Heart right ventricle (tissue), 16 donors: ENCODE data around the gene ROR2. TPM values are rescaled to one million over a fixed set of nuclear protein-coding genes. Genes with fewer than 3 reads are reported as not detected.

Experiments
- ATAC-seq, 8 donors: fragments of 200-7000 bp; cut with Tn5 transposase; one replicate each; pipeline ENCODE4 v1.9.1; 2020; ENCODE audit warnings: mild to moderate bottlenecking in 8 of 8, moderate library complexity in 8 of 8, moderate number of reproducible peaks in 1 of 8
- DNase-seq, 2 donors: peaks; one replicate each; pipeline ENCODE4 v3.0.0-alpha.2; 2020
- H3K27ac ChIP-seq, 10 donors: fragments of 200-600 bp; sonication (generic) in 2 of 10; one replicate each; pipeline versions ENCODE4 v1.5.0 to v1.8.0; 2020 to 2022; ENCODE audit warnings: mild to moderate bottlenecking in 3 of 10
- H3K27me3 ChIP-seq, 7 donors: fragments of 200-600 bp; one replicate each; pipeline ENCODE4 v1.8.0; 2021 to 2022; ENCODE audit warnings: mild to moderate bottlenecking in 2 of 7
- H3K36me3 ChIP-seq, 9 donors: fragments of 200-600 bp; sonication (generic) in 1 of 9; one replicate each; pipeline versions ENCODE4 v1.5.0 to v1.8.0; 2020 to 2022; ENCODE audit warnings: mild to moderate bottlenecking in 2 of 9
- H3K4me1 ChIP-seq, 9 donors: fragments of 200-600 bp; sonication (generic) in 1 of 9; one replicate each; pipeline versions ENCODE4 v1.5.0 to v1.8.0; 2020 to 2022; ENCODE audit warnings: mild to moderate bottlenecking in 4 of 9
- H3K4me3 ChIP-seq, 10 donors: fragments of 200-600 bp; sonication (generic) in 2 of 10; one replicate each; pipeline versions ENCODE4 v1.5.0 to v1.8.0; 2020 to 2022; ENCODE audit warnings: mild to moderate bottlenecking in 7 of 10, moderate library complexity in 2 of 10
- H3K9me3 ChIP-seq, 11 donors: fragments of 200-600 bp in 10 of 11; sonication (generic) in 2 of 11; one replicate each; pipeline versions ENCODE4 v1.5.0 to v1.8.0; 2013 to 2022; ENCODE audit warnings: mild to moderate bottlenecking in 2 of 11, control low read depth in 1 of 11, moderate library complexity in 1 of 11
- WGBS, 2 donors: extraction: QIAGEN DNeasy Blood & Tissue Kit; methylation state at CpG; one replicate each; pipeline ENCODE4 v1.1.7; 2013; ENCODE audit warnings: inconsistent platforms in 1 of 2; 5-methylcytosine and 5-hydroxymethylcytosine counted together
- intact Hi-C, 10 donors: fragments of 100-400 bp; cut with DNase I; formaldehyde crosslinking; loops; one replicate each; pipeline versions ENCODE4 v1.11.1 to v1.14.2; 2022
- polyA plus RNA-seq, 2 donors: library from polyadenylated mRNA; stranded (reverse); fragments of 200-250 nt; gene quantifications; one replicate each; pipeline ENCODE4 v1.2.3, GENCODE V29; 2013
- total RNA-seq, 10 donors: library from RNA; stranded (reverse); fragmentation: NEBNext Ultra II Directional in 3 of 10; extraction: Animal tissue kit (Norgen Biotek cat#: 25700) in 3 of 10; gene quantifications; one replicate each; pipeline versions ENCODE4 v1.2.1 to v1.2.4, GENCODE V29; 2021 to 2023
- TF ChIP-seq, protein P1 (sequence below), 9 donors: fragments of 200-600 bp; sonication (generic) in 2 of 9; IDR thresholded peaks; one replicate each; pipeline versions ENCODE4 v1.5.0 to v1.8.0; 2021 to 2022; ENCODE audit warnings: antibody characterized with exemption in 9 of 9, mild to moderate bottlenecking in 5 of 9, moderate library complexity in 1 of 9
- donor health status: Arrhythmogenic right ventricular cardiomyopathy.
- donor health status: ischemic (EF 13 %, LVEDD 7.1; RV severe dilation, severe dysfunction).
- donor health status: healthy with polysubstance abuse.
- donor health status: DM: no; HTN: yes; CAD: no.
- donor health status: DM: no; HTN: no; CAD: no.
- donor health status: ischemic (EF 25% LVEDD 6.9; RV normal size, moderate dysfunction).
- donor health status: ischemic (EF 25% LVEDD 5.7; RV mildly dilated, moderate dysfunction).
- donor health status: healthy.
- donor health status: DM: yes; HTN: yes; CAD: no.
- donor health status: Ischemic cardiomyopathy.
- donor health status: ischemic (EF 35%, LVEDD 5.7; RV mildly dilated, moderate dysfunction).
- donor health status: nonischemic (EF 11% LVEDD 7.7; RV severe dilation, severe dysfunction).
- donor health status: DM: yes; HTN: yes; CAD: no.
- donor health status: PGD.
- donor health status: ischemic (EF 29% LVEDD 5.4; RV normal size, mild dysfunction).
- donor health status: nonischemic (EF 23%, LVEDD 6.1; RV moderate dilation, normal function).

ROR2 gene
- total and polyA plus RNA-seq, 12 donors, result 0.11 to 1.4 (median 0.47) TPM

GRCh38 chr9:91953718-91954117 lies 3.7 kb upstream of the ROR2 start:
- no peak overlapping the region for H3K4me3 ChIP-seq
- H3K27ac ChIP-seq, result no peak overlapping the region
- ATAC-seq (no peak), DNase-seq (no peak)
- TF ChIP-seq, protein P1, sequence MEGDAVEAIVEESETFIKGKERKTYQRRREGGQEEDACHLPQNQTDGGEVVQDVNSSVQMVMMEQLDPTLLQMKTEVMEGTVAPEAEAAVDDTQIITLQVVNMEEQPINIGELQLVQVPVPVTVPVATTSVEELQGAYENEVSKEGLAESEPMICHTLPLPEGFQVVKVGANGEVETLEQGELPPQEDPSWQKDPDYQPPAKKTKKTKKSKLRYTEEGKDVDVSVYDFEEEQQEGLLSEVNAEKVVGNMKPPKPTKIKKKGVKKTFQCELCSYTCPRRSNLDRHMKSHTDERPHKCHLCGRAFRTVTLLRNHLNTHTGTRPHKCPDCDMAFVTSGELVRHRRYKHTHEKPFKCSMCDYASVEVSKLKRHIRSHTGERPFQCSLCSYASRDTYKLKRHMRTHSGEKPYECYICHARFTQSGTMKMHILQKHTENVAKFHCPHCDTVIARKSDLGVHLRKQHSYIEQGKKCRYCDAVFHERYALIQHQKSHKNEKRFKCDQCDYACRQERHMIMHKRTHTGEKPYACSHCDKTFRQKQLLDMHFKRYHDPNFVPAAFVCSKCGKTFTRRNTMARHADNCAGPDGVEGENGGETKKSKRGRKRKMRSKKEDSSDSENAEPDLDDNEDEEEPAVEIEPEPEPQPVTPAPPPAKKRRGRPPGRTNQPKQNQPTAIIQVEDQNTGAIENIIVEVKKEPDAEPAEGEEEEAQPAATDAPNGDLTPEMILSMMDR (IDR thresholded peaks at IDR 0.05), result no peak
- H3K27me3 ChIP-seq, result peaks cover 18 to 59% (median 49%) of the 10 kb centered on the region in 7 donors
- 78 to 91% methylated on average over 6 of the region's 6 CpGs for WGBS, 2 donors
- peaks cover 0 to 22% (median 9%) of the 10 kb centered on the region in 9 donors for H3K4me1 ChIP-seq
- peaks cover 0 to 11% (median 4%) of the 10 kb centered on the region in 11 donors for H3K9me3 ChIP-seq
- no peaks in the 10 kb centered on the region for H3K36me3 ChIP-seq
- intact Hi-C loops, result loop anchor here in 7 of 10 donors (5.0 to 10.0 kb wide), 2 partner anchors 176 to 179 kb away; no protein-coding TSS in a partner anchor

GRCh38 chr9:91951944-91952520 lies 2.0 kb upstream of the ROR2 start:
- TF ChIP-seq, protein P1 (IDR thresholded peaks at IDR 0.05), result no peak
- no peak for DNase-seq
- H3K27me3 ChIP-seq, result peaks cover 25 to 72% (median 64%) of the 10 kb centered on the region in 7 donors

DNA sequence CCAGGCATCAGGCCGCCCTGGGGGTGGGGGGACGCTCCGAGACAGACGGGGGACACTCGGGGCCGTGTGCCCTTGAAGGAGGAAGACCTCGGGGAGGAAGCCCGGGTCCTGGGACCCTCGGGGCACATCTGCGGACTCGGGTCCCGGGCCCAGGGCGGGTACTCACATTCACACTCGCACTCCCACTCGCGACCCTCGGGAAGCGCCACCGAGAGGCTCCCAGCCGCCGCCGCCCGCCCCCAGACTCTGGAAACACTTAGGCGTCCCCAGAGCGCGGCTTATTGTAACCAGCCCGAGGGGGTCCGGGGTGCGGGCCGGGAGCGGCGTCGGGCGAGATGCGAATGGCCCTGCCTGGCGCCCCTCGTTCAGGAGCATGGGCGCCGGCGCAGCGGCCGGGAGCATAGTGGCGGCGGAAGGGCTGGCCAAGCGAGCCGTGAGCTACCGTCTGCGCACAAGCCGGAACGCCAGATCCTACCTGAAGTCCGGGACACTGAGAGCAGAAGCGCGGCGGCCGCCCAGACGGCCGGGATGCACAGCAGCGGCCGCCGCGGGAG lies 559 bp downstream of the ROR2 start:
- DNase-seq (no peak), ATAC-seq (peak in 2 of 8 donors; percentile 21 to 39)
- H3K36me3 ChIP-seq, result no peaks in the 10 kb centered on the region
- TF ChIP-seq, protein P1 (IDR thresholded peaks at IDR 0.05), result no peak
- H3K4me3 ChIP-seq, result peak overlapping the region; percentile 28 to 57 (median 49)
- peaks cover 0 to 31% (median 15%) of the 10 kb centered on the region in 9 donors for H3K4me1 ChIP-seq
- peak overlapping the region in 2 of 10 donors; percentile 13 to 75 for H3K27ac ChIP-seq
- peaks cover 0 to 11% (median 4%) of the 10 kb centered on the region in 11 donors for H3K9me3 ChIP-seq
- peaks cover 25 to 86% (median 68%) of the 10 kb centered on the region in 7 donors for H3K27me3 ChIP-seq
- intact Hi-C loops, result loop anchor here in 2 of 10 donors (10.0 kb wide), 2 partner anchors 105 to 185 kb away; no protein-coding TSS in a partner anchor
- WGBS, 2 donors, result 0 to 1% methylated on average over 57 to 61 of the region's 61 CpGs

More at GRCh38 chr9:91951944-91952520, 2.0 kb upstream of the ROR2 start:
- no peak overlapping the region for H3K4me3 ChIP-seq
- no peak overlapping the region for H3K27ac ChIP-seq
- no peaks in the 10 kb centered on the region for H3K36me3 ChIP-seq
- WGBS, 2 donors, result 81 to 84% methylated on average over 6 of the region's 6 CpGs
- intact Hi-C loops, result loop anchor here in 8 of 10 donors (2.0 to 10.0 kb wide), 3 partner anchors 175 to 177 kb away; no protein-coding TSS in a partner anchor
- ATAC-seq, result no peak
- H3K4me1 ChIP-seq, result peaks cover 0 to 28% (median 15%) of the 10 kb centered on the region in 9 donors
- H3K9me3 ChIP-seq, result peaks cover 0 to 11% (median 4%) of the 10 kb centered on the region in 11 donors

GRCh38 chr9:91948597-91949391 lies 1.2 kb downstream of the ROR2 start:
- ATAC-seq, result peak in 4 of 8 donors; percentile 39 to 58 (median 49)
- Histone ChIP-seq H3K27me3 (peaks cover 25 to 93% (median 65%) of the 10 kb centered on the region in 7 donors), H3K4me3 (peak overlapping the region; percentile 28 to 57 (median 49)), H3K36me3 (no peaks in the 10 kb centered on the region), H3K4me1 (peaks cover 0 to 31% (median 15%) of the 10 kb centered on the region in 9 donors), H3K9me3 (peaks cover 0 to 11% (median 4%) of the 10 kb centered on the region in 11 donors), H3K27ac (peak overlapping the region in 1 of 10 donors; percentile 75)
- peak in 1 of 2 donors; percentile 26 for DNase-seq
- 1% methylated on average over 61 to 66 of the region's 66 CpGs for WGBS, 2 donors
- intact Hi-C loops, result loop anchor here in 2 of 10 donors (10.0 kb wide), 2 partner anchors 104 to 184 kb away; no protein-coding TSS in a partner anchor
- TF ChIP-seq, protein P1 (IDR thresholded peaks at IDR 0.05), result no peak
